GM21717 (cell line): ENCODE data around the gene PARD3.
"Not testable (repeated sequence)": the region's sequence is repeated elsewhere in the genome, so short reads cannot be mapped to it uniquely, and the experiment has no call there.

ENCODE experiments used
- ATAC-seq: cut with Tn5 transposase; IDR thresholded peaks from one replicate; pipeline ENCODE4 v1.9.1; 2021; ENCODE audit warnings: mild to moderate bottlenecking, moderate library complexity; ENCODE audit not compliant: unreplicated experiment

Gene PARD3

DNA sequence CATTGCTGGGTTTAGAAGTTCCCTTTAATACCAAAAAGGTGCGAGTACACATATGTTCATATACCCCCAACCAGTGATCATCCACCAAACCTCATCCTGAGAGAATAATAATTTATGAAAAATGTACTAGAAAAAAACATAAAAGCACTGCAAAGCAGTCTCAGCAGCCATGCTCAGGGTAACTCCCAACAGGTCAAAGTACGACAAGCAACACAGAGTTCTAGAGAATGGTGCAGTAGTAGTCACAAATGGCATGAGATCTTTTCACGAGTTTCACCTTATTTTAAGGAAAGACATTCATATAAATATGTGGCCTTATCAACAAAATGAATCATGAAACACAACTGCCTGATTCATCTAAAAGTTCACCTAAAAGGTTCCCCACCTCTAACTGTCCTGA is 338.5 kb downstream of the PARD3 start:
- ATAC-seq = no peak

DNA sequence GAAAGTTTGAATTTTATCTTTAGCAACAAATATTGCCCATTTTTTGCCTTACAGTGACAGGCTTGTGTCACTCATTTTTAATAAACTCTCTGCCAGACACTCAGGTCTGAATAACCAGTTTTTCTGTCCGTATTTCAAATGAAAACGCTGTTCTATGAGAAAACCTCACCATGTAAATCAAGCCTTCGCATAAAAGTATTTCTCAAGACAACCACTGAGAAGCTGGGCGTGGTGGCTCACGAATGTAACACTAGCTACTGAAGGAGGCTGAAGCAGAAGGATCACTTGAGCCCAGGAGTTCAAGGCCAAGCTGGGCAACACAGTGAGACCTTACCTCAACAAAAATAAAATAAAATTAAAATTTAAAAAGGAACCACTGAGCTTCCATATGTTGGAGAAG is 339.3 kb downstream of the PARD3 start:
- ATAC-seq = no peak

DNA sequence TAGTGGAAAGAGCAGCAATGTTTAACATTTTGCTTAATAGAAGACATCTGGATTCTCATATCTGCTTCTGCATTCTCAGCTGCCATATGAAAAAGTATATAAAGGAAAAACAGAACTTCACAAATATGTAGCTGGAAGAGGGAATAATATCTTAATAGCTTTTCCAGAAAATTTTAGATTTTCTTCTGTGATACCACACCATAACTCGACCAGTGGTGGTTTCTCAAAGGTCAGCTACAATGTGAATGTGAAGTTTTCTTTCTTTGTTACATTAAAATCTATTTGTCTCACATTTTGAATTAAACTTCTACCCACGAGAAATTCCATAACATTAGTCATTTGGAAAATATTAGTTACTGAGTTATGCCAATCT is 339.8 kb downstream of the PARD3 start:
- no peak for ATAC-seq

DNA sequence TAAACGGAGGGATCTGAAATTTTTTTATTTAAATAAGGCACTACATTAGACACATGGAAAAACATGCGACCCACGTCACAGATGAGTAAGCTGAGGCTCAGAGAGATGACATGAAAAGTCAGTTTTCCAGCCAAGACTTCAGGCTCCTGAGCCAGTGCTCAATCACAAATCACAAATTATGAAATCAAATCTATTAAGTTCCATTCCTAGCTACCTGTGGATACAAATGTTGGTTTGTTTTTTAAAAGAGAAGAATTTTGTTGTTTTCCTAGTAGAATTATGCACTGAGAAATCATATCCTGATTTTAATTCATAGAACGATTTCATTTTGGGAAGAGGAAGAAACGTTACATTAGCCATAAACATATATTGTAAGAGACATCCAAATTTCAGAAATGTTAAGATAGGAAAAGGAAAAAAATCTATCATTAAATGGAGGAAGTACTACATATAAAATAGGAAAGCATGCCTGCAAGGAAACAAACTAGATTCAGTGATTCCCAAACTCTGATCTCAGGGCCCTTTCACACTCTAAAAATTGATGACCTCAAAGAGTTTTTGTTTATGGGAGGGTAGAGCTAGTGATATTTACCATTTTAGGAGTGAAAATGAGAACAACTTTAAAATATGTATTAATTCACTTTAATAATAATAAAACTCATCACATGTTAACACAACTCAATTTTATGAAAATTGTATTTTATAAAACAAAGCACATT is 340.4 kb downstream of the PARD3 start:
- no peak for ATAC-seq

DNA sequence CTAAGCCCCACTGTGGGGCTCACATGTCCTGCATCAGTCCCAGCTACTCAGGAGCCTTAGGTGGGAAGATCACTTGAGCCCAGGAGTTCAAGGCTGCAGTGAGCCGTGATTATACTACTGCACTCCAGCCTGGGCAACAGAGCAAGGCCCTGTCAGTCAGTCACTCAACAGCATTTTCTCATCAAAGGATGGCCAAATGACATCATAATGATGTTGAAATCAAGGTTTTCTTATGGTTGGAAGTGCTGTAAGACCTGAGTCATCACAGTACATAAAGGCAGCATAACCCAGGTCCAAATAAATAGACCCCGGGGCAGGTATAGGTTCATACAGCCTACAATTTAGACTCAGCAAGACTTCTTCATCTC is 341.1 kb downstream of the PARD3 start:
- ATAC-seq = no peak

DNA sequence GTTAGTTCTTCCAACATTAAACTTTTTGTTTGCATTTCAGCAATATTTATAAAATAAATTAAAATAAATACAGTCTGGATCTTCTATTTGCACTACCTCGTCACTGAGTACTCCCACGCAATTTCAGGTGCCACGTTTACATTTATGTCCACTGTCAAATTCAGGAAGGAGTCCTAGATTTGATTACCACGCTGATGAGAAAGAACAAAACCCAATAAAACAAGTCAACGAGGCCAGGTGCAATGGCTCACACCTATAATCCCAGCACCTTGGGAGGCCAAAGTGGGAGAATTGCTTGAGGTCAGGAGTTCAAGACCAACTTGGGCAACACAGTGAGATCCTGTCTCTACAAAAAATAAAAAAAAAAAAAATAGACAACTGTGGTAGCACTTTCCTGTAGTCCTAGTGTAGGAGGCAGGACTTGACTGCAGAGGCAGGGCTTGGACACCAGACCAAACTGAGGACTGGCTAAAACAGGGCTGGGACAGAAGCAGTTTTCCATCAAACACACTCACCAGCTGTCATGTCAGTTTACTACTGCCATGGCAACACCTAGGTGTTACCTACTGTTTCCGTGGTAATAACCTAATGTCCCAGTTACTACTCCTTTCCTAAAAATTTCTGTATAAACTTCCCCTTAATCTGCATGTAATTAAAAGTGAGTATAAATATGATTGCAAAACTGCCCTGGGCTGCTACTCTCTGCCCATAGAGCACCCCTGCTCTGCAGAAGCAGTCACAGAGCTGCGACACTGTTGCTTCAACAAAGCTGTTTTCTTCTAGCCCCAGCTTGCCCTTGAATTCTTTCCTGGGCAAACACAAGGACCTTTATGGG is 341.7 kb downstream of the PARD3 start:
- ATAC-seq = no peak

DNA sequence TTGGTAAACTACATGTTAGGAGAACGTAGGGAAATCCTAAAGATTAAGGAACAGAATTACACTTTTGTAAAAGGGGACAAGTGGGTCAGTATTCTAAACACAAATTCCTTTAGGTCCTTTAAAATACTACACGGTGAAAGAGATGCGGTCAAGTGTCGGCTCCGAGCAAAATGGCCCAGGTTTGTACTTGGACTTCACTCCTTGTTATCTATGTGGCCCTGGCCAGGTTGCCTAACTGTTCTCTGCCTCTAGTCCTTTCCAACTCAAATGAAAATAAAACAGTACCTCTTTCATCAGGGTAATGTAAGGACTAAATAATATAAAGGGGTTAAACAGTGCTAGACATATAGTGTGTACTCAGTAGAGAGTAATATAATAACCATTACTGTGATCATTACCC is 344.8 kb downstream of the PARD3 start:
- ATAC-seq = no peak

DNA sequence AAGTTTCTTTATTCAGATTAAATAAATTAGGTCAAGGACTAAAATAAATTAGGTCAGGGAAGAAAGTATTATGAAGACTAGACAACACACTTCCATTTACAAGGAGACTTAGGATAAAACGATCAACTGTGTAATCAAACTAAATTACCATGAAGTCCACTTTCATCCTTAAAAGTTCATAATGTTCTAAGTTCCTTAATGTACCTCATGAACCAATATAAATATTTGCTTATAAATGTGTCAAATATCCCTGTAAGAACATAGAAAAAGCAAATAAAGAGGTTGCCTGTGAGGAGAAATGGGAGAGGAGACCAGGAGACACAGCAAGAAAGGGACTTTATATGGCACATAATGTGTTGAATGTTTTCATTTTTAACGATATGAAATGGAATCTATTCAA is 345.6 kb downstream of the PARD3 start:
- ATAC-seq = no peak

DNA sequence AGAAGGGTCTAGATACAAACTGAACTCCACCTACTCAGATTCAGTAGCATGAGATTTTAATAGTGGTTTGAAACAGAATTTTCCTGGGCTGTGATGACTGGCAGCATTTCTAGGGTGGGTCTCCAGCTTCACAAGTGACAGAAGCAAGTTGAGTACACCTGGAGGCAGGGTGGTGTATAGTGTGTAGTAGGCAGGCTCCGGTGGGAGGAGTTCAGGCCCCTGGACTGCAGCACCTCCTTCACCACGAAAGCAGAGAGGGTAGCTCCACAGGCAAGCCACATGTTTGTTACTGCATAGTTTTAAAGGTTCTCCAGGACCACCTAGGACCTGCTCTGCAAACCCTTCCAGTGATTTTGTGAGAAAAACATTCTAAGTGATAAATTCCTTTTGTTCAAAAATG is 347.2 kb downstream of the PARD3 start:
- no peak for ATAC-seq

DNA sequence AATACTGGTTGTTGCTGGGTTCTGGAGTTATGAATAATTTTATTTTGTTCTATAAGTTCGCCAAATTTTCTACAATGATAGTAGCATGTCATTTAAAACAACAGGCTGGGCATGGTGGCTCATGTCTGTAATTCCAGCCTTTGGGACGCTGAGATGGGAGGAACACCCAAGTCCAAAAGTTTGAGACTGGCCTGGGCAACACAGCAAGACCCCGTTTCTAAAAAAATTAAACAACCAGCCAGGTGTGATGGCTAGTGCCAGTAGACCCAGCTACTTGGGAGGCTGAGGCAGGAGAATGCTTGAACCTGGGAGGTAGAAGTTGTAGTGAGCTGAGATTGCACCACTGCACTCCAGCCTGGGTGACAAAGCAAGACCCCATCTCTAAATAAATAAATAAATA is 347.7 kb downstream of the PARD3 start:
- ATAC-seq = no peak

DNA sequence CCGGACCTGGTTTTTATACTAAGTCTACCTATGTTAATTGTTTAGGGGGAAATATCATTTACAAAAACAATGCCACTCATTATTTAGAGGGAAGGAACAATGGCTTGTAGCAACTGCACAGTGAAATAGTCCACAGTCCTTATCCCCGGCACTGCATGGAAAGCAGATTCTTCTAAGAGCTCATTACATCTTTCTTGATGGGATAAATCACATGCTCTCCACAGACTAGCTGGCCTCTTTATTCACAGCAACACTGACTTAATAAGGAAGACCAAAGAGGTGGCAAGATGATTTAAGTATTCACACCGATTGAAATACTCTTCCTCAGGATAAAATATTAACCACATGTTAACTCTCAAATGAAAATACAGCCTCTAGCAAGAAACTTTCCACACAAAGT is 349.4 kb downstream of the PARD3 start:
- ATAC-seq = no peak

DNA sequence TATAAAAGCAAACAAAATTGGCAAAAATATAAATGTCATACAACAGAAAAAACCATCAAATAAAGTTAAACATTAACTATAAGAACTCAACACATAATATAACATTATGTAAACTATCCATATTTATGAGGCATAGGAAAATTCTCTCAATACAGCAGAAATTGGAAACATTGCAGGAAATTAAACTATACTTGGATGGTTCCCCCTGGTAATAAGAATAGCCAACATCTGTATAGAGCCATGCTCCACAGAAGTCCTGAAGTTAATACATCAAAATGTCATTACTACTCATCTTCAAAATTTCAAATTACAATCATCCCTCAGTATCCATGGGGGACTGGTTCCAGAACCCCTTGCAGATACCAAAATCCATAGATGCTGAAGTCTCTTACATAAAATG is 350.5 kb downstream of the PARD3 start:
- ATAC-seq = no peak

DNA sequence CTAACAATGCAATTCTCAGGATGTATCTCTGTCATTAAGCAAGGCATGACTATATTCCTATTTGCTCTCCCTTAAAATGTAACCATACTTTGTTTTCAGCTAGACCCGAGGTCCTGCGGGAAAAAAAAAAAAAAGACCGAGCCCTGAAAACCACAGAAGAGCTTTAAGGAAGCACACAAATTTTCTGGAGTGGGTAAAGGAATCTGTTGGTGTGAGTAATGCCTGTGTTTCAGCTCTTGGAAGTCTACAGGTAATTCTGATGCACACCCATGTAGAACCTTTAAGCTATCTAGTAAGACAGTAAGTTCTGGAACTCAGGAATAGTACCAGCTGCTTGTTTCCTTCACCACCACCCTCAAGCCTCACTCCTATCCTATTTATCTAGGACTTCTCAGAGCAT is 351.1 kb downstream of the PARD3 start:
- ATAC-seq = no peak

DNA sequence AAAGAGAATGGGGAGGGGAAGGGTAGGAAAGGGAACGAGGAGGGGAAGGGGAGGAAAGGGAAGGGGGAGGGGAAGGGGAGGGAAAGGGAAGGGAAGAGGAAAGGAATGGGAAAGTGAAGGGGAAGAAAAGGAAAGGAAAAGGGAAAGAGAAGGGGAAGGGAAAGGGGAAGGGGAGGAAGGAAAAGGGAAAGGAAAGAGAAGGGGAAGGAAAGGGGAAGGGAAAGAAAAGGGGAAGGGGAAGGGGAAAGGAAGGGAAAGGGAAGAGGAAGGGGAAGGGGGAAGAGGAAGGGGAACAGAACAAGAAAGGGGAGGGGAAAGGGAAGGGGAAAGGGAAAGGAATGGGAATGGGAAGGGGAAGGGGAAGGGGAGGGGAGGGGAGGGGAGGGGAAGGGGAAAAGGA is 352.1 kb downstream of the PARD3 start:
- no peak for ATAC-seq

DNA sequence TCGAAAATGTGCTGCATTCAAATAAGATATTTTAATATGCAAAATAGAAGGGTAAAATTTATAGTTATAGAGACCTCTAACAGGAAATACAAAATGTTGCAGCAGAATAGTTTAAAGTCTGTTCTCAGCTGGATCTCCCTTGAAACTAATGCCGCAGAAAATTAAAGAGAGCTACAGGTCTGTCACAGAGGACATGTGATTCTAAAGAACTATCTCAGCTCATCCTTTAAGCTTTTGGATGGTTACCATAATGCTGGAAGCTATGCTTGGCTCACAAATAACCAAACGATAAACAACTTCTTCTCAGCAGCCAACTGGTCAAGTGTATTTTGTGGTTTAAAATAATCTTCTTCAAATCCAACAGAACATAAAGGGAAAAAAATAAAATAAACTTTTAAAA is 353.0 kb downstream of the PARD3 start:
- no peak for ATAC-seq

DNA sequence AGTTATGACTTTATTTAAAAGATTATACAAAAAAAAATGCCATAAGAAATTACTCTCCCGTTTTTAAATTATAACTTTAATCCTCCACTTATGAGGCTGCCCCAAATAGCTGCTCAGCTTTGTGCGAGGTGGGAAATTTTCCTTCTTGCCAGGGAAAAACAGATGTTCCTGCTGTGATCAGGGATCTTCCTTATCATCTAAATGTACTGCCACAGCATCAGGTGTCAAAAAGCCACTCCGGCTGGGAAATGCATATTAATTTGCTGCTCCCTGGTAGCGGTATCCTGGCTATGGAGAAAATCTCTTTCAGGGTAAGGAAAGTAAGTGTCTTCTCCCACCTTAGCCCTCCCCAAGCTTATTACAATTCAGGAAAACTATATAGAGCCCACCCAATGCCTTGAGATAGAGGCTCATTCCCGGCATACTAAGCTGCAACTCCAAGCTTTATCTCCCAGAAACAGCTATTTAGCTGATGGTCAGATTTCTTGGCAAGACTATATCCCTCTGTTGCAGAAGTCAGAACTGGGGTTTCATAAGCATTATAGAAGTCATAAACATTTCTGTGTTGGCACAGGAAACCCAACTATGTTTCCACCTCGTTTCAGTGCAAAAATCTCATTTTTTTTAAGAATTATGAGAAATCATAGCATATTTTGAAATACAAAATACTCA is 360.4 kb downstream of the PARD3 start:
- ATAC-seq = no peak

DNA sequence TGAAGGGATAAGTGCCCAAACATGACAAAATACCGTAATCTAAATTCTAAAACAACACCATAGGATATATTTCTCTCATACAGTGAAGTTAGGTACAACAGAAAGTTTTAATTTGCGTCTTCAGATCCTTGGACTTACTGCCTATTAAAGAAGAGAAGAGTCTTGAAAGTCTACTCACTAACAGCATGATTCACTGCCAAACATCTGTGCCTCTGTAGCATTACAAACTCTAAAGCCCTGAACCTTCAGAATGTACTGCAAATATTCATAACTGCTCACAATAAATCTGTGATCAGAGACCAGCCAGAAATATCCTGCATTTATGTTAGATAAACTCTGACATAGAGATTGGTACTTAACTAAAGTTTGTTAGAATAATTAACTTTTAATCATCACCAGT is 365.3 kb downstream of the PARD3 start:
- no peak for ATAC-seq

DNA sequence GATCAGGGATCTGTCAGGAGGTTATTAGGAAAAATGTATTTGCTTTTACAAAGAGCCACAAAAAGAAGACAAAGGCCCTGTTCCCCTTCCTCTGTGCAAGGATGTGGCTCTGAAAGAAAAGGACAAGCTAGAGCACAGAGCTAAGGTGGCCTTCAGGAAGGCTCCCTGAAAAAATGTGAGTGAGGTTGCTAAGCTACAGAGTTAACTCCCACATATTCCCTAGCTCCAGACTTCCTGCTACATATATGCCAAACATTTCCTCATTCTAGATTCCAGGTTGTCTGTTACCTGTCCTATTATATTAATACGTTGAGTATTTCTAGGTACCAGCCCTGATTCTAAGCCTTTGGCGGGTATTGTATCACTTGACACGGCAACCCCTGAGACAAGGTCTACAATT is 369.0 kb downstream of the PARD3 start:
- no peak for ATAC-seq

DNA sequence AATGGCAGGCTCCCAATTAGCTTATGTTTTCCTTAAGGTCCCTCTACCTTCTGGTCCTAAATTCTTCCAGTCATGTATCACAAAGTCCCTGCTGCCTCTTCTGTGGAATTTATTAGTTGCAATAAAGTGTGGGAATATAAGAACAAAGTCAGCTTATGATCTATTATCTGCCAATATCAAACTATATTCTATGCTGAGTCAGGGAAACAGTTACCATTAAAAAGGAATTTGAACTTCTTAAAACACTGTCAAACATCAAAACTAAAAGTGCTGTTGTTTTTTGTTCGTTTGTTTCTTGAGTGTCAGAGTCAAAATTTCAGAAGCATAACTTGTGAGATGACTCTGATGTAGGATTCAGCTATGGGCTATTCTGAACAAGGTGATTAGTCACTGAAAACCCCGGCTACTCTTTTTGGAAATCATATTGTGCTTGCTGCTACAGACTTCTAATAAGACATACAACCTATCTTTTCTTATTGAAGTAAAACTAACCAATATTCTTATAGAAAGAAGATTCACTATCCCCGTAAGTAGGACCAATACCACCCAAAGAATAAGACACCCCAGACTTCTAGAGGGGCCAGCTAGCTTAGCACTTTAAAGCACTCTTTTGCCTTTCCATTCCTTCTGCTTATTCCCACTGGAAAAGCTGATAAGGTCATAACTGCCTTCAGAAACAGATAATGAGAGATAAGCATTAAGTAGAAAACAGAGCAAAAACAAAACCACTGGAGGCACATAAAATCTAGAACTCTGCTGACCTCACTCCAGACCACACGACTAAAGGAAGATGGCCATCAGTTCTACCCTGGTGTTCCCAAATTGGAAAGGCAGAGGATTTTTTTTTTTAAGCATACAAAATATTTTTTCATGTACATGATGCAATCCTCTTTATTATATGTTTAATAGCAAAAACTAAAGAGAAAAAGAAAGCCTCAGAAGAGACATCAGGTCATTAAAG is 370.6 kb downstream of the PARD3 start:
- ATAC-seq = no peak

DNA sequence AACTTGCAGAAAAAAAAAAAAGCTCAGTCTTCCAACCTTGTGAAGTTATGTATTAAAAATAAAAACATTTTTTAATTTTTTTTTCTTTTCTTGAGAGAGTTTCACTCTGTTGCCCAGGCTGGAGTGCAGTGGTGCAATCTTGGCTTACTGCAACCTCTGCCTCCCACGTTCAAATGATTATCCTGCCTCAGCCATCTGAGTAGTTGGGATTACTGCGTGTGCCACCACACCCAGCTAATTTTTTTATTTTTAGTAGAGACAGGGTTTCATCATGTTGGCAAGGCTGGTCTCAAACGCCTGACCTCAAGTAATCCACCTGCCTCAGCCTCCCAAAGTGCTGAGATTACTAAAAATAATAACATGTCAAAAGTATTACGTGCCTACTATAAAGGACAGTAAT is 375.7 kb downstream of the PARD3 start:
- ATAC-seq = not testable (repeated sequence)

DNA sequence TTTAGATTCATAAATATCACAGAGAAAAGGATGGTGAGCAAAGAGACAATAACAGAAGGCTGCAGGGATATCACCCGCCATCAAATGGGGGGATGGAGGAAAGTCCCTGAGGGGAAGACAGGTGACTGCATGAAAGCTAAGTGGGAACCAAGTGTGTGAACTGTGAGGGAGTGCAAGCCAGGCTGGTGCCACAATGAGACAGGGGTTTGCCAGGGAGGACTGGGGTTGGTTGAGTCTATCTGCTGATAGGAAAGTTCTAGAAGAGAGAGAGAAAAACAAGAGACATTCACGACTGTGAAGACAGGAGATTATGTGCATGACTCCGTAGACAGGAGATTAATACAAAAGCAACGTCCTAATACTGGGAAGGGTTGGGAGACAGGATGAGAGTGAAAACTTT is 376.4 kb downstream of the PARD3 start:
- ATAC-seq = no peak
